Measurements from ENCODE around the gene RHOV.

- TF ChIP-seq CTCF (conservative IDR thresholded peaks at IDR 0.05 in 1 of 2, IDR thresholded peaks at IDR 0.05 in 1 of 2; ENCODE audit: extremely low read depth in 1 of 2, insufficient read depth in 1 of 2, low read depth in 1 of 2, low read length in 2 of 2), result no peak
- no peak for TF ChIP-seq EZH2 (IDR thresholded peaks at IDR 0.05; ENCODE audit: borderline replicate concordance, low read length)
Observed at GRCh38 chr15:40902605-40903561, 28.8 kb upstream of the RHOV start.
